ENCODE results near the gene CD99.
A peak's percentile ranks its signal among the peaks of the same experiment; 100 is the strongest.

The CD99 gene

GRCh38 chrX:2708592-2709188 lies 17.6 kb downstream of the CD99 start:
- Histone ChIP-seq H3K4me2 (ENCODE audit: low read depth, low read length, poor library complexity, severe bottlenecking) (peak overlapping the region; percentile 71), H3F3A (ENCODE audit: low read depth) (peaks cover 8% of the 10 kb centered on the region; the same call in 1 of the 2 replicates), H3K27me3 (ENCODE audit: insufficient read depth, low read length, poor library complexity, severe bottlenecking) (no peaks in the 10 kb centered on the region), H4K20me1 (ENCODE audit: insufficient read depth, low read length, poor library complexity, severe bottlenecking) (peaks cover 13% of the 10 kb centered on the region), H3K36me3 (ENCODE audit: insufficient read depth, low read length) (peaks cover 24% of the 10 kb centered on the region; the same call in 1 of the 2 replicates), H3K9ac (ENCODE audit: low read depth, low read length, poor library complexity, severe bottlenecking) (peak overlapping the region; percentile 72), H3K9me2 (replicated peaks; ENCODE audit: low read depth, low read length) (no peaks in the 10 kb centered on the region), H3K4me3 (ENCODE audit: low read length, poor library complexity, severe bottlenecking) (peak overlapping the region; percentile 57), H3K79me2 (ENCODE audit: insufficient read depth, low read length) (peaks cover 85% of the 10 kb centered on the region), H2AFZ (ENCODE audit: low read length) (no peak overlapping the region), H3K4me1 (ENCODE audit: insufficient read depth, low read length, poor library complexity, severe bottlenecking) (peaks cover 48% of the 10 kb centered on the region), H3K9me3 (ENCODE audit: insufficient read depth, low read depth, low read length) (no peaks in the 10 kb centered on the region)
- TF ChIP-seq CTCF (conservative IDR thresholded peaks at IDR 0.05; ENCODE audit: low read length) = no peak
- no peak for TF ChIP-seq EZH2phosphoT487 (IDR thresholded peaks at IDR 0.05; ENCODE audit: borderline replicate concordance)

- peaks cover 17% of the 10 kb centered on the region for H4K20me1 ChIP-seq (ENCODE audit: insufficient read depth, low read length, poor library complexity, severe bottlenecking)
- peaks cover 46% of the 10 kb centered on the region for H3K4me1 ChIP-seq (ENCODE audit: insufficient read depth, low read length, poor library complexity, severe bottlenecking)
- peak overlapping the region; percentile 71 for H3K4me2 ChIP-seq (ENCODE audit: low read depth, low read length, poor library complexity, severe bottlenecking)
- H3K9me2 ChIP-seq (replicated peaks; ENCODE audit: low read depth, low read length) = no peaks in the 10 kb centered on the region
- no peak overlapping the region for H3K4me3 ChIP-seq (ENCODE audit: low read length, poor library complexity, severe bottlenecking)
- H3K9me3 ChIP-seq (ENCODE audit: insufficient read depth, low read depth, low read length) = no peaks in the 10 kb centered on the region
- no peak overlapping the region for H3K9ac ChIP-seq (ENCODE audit: low read depth, low read length, poor library complexity, severe bottlenecking)
- no peak overlapping the region for H2AFZ ChIP-seq (ENCODE audit: low read length)
- peaks cover 85% of the 10 kb centered on the region for H3K79me2 ChIP-seq (ENCODE audit: insufficient read depth, low read length)
- H3F3A ChIP-seq (ENCODE audit: low read depth) = peaks cover 8% of the 10 kb centered on the region; the same call in 1 of the 2 replicates
- TF ChIP-seq EZH2phosphoT487 (IDR thresholded peaks at IDR 0.05; ENCODE audit: borderline replicate concordance) (no peak), CTCF (conservative IDR thresholded peaks at IDR 0.05; ENCODE audit: low read length) (no peak)
- peaks cover 26% of the 10 kb centered on the region; the same call in 1 of the 2 replicates for H3K36me3 ChIP-seq (ENCODE audit: insufficient read depth, low read length)
- H3K27me3 ChIP-seq (ENCODE audit: insufficient read depth, low read length, poor library complexity, severe bottlenecking) = no peaks in the 10 kb centered on the region
These were observed 18.5 kb downstream of the CD99 start for GRCh38 chrX:2709556-2709955.

GRCh38 chrX:2710041-2710840 lies 19.1 kb downstream of the CD99 start:
- Histone ChIP-seq H3K4me2 (ENCODE audit: low read depth, low read length, poor library complexity, severe bottlenecking) (peak overlapping the region; percentile 71), H3K9me2 (replicated peaks; ENCODE audit: low read depth, low read length) (no peaks in the 10 kb centered on the region), H3K4me3 (ENCODE audit: low read length, poor library complexity, severe bottlenecking) (no peak overlapping the region), H3K9me3 (ENCODE audit: insufficient read depth, low read depth, low read length) (no peaks in the 10 kb centered on the region), H3K27me3 (ENCODE audit: insufficient read depth, low read length, poor library complexity, severe bottlenecking) (no peaks in the 10 kb centered on the region), H3K4me1 (ENCODE audit: insufficient read depth, low read length, poor library complexity, severe bottlenecking) (peaks cover 40% of the 10 kb centered on the region), H2AFZ (ENCODE audit: low read length) (no peak overlapping the region), H3K9ac (ENCODE audit: low read depth, low read length, poor library complexity, severe bottlenecking) (no peak overlapping the region), H3K36me3 (ENCODE audit: insufficient read depth, low read length) (peaks cover 32% of the 10 kb centered on the region; the same call in 1 of the 2 replicates), H3K79me2 (ENCODE audit: insufficient read depth, low read length) (peaks cover 81% of the 10 kb centered on the region), H4K20me1 (ENCODE audit: insufficient read depth, low read length, poor library complexity, severe bottlenecking) (peaks cover 16% of the 10 kb centered on the region), H3F3A (ENCODE audit: low read depth) (peaks cover 8% of the 10 kb centered on the region; the same call in 1 of the 2 replicates)
- TF ChIP-seq CTCF (conservative IDR thresholded peaks at IDR 0.05; ENCODE audit: low read length) = no peak
- TF ChIP-seq EZH2phosphoT487 (IDR thresholded peaks at IDR 0.05; ENCODE audit: borderline replicate concordance) = no peak
